ENCODE results near the gene TPPP.
"Not testable (repeated sequence)": the region's sequence is repeated elsewhere in the genome, so short reads cannot be mapped to it uniquely, and the experiment has no call there.

The TPPP gene

DNA sequence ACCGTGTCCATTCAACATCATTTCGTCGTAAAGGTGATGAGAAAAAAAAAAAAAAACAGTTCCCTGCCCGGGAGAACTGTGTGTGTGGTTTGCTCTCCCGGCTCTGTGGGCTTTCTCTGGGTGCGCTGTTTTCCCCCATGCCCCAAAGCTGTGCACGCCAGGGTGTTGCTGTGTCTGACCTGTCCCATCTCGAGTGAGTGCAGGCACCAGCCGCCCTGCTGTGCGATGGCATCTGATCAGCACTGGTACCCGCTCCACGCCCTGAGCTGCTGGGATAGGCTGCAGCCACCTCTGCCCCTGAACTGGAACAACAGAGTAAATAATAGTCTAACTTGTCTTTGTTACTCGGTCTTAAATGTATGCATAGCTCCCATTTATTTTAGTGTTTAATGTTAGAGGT lies 47.7 kb downstream of the TPPP start:
- DNase-seq (ENCODE audit: low spot score), result no peak

DNA sequence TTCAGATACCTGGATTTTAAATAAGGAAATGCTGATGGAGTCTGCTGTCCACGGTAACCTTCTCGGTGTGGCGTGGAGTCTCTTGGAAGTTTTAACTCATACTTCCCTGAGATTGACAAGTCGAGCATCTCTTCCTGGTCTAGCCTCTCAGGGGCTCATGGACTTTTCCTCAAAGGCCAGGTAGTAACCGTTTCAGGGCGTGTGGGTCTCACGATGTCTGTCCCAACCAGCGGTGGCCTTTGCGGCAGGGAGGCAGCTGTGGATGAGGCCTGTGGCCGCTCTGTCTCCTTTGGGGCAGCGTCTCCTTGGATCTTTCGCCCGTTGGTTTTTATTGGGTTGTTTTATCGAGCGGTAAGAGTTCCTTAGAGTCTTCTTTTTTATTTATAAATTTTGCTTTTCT lies 48.2 kb downstream of the TPPP start:
- DNase-seq (ENCODE audit: low spot score), result no peak

DNA sequence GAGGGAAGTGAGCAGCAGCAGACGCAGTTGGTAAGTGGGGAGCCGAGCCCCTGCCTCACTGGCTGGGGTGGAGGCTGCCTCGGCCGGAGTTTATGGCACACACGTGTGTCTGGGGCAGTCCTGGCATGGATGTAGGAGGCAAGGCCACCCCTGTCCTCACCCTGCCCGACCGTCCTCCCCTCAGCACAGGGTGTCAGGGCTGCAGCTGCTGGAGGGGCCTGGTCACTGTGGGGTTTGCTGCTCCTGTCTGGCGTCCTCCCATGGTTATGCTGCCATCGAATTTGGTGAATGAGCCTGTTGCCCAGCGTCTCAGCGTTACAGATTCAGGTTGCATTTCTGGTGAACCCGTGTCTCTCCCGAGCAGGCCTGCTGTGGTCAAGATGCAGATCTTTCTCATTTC lies 48.6 kb downstream of the TPPP start:
- DNase-seq (ENCODE audit: low spot score), result no peak

GRCh38 chr5:643811-644271 lies 49.3 kb downstream of the TPPP start:
- DNase-seq (ENCODE audit: low spot score), result no peak

DNA sequence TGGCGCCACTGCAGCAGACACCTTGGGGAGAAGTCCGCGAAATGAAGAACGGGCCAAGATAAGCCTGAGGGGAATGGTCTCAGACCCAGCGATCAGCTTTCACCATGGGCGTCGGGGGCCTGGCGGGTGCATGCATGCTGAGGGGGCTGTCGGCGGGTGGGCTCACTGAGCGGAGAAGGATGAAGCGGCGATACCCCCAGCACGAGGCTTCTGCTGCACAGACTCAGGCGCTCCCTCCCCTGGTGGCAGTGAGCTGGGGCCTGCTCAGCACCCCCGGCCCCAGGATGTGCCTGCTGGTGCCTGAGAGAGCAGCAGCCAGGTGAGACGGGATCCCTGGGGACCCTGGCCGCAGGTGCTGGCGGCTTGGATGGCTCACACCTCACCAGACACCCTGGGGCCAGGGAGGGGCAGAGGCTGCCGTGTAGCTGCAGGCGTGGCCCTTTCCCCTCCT lies 49.8 kb downstream of the TPPP start:
- no peak for DNase-seq (ENCODE audit: low spot score)

GRCh38 chr5:642481-642880 lies 50.7 kb downstream of the TPPP start:
- DNase-seq (ENCODE audit: low spot score), result no peak

DNA sequence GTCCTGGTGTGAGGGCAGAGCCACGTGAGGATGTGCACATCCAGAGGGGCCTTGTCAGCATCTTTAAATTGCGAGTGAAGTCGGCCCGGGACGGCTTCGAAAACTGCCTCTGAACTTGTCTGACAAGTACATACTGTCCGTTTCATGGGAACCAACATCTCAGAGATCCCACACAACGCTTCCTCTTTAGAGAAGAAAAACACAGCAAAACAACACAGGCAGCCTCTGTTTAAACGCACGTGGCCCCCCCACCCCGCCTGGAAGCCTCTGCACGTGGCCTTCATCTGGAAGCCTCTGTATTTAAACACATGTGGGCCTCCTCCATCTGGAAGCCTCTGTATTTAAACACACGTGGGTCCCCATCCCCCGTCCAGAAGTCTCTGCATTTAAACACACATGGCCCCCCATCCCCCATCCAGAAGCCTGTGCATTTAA lies 51.8 kb downstream of the TPPP start:
- no peak for DNase-seq (ENCODE audit: low spot score)

GRCh38 chr5:640461-641330 lies 52.5 kb downstream of the TPPP start:
- DNase-seq (ENCODE audit: low spot score), result no peak

DNA sequence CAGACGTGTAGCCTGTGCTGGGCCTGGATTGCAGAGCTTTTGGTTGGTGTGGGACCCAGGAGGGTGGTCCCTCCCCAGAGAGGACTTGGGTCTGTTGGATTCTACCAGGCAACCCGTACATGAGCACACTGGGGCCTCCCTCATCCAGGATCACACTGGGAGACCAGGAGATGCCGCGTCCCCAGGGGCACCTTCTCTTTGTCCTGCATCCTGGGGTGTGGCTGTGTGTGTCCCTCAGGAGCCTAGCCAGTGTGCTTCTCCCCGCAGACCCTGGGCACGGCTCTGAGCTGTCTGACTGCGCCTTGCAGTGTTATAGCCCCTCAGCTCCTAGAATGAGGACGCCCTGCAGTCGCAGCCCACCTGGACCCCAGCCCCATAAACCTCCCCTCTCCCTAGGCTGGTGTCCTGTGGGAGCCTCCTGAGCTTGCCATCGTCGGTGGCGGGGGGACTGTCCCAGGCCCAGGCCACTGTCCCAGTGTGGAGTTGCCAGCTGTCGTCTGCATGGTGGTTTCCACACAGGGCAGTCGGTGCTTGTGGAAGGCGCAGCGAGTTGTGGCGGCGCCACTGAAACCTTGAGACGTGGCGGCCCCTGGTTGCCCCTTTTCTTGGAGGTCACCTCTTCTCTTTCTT lies 53.5 kb downstream of the TPPP start:
- no peak for DNase-seq (ENCODE audit: low spot score)

GRCh38 chr5:639253-639530 lies 54.0 kb downstream of the TPPP start:
- no peak for DNase-seq (ENCODE audit: low spot score)

- no peak for DNase-seq (ENCODE audit: low spot score)
Measured at GRCh38 chr5:638501-639252, 54.5 kb downstream of the TPPP start.

GRCh38 chr5:637581-638450 lies 55.3 kb downstream of the TPPP start:
- DNase-seq (ENCODE audit: low spot score), result no peak

- no peak for DNase-seq (ENCODE audit: low spot score)
Measured at GRCh38 chr5:636951-637350, 56.2 kb downstream of the TPPP start.

GRCh38 chr5:635306-636055 lies 57.7 kb downstream of the TPPP start:
- no peak for DNase-seq (ENCODE audit: low spot score)

DNA sequence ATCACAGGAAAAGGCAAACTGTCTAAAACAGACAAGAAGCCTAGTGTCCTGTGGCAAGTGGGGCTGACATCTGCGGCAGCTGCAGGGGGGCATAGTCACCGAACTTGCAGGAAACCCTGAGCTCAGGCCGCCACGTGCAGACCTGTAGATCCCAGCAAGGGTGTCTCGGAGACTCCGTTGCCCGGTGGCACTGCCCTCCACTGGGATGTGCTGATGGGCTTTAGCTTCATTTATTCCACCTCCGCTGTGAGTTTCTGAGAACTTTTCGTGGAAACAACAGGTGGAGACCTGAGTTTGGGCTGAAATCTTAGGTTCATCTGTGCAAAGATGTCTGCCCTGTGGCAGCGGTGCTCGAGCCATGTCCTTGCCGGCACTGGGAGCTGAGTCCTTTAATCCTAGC lies 59.0 kb downstream of the TPPP start:
- no peak for DNase-seq (ENCODE audit: low spot score)

- DNase-seq (ENCODE audit: low spot score), result no peak
Measured at GRCh38 chr5:633501-633955, 59.6 kb downstream of the TPPP start.

DNA sequence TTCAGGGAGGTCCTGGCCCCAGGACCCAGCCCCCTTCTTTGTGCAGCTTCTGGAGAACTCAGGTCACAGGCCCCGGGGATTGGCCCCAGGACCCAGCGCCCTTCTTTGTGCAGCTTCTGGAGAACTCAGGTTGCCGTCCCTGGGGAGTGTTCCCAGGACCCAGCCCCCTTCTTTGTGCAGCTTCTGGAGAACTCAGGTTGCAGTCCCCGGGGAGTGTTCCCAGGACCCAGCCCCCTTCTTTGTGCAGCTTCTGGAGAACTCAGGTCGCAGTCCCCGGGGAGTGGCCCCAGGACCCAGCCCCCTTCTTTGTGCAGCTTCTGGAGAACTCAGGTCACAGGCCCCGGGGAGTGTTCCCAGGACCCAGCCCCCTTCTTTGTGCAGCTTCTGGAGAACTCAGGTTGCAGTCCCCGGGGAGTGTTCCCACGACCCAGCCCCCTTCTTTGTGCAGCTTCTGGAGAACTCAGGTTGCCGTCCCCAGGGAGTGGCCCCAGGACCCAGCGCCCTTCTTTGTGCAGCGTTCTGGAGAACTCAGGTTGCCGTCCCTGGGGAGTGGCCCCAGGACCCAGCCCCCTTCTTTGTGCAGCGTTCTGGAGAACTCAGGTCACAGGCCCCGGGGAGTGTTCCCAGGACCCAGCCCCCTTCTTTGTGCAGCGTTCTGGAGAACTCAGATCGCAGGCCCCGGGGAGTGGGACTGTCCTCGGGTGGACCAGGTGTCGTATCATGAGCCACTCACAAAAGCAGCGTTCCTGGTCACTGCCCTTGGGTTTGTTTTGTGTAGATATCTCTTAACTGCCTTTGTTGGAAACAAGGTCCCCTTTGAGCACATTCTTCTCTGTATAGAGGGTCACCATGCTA lies 64.6 kb downstream of the TPPP start:
- DNase-seq (ENCODE audit: low spot score), result not testable (repeated sequence)

DNA sequence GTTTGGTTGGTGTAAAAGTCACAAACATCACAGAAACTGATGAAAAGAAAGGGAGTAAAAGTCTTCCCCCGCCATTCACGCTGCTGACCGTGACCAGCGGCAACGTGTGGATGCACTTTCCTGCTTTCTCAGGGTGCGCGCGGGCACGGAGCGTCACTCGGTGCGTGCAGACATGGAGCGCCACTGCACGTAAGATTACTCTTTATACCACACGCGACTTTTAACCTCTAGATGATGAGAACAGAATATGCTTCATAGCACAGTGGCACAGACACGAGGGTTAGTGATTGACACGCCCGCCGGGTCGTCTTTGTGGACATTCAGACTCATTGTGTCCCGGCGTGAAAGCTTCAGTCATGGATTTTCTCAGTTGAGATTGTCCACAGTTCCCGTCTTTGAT lies 65.3 kb downstream of the TPPP start:
- no peak for DNase-seq (ENCODE audit: low spot score)

DNA sequence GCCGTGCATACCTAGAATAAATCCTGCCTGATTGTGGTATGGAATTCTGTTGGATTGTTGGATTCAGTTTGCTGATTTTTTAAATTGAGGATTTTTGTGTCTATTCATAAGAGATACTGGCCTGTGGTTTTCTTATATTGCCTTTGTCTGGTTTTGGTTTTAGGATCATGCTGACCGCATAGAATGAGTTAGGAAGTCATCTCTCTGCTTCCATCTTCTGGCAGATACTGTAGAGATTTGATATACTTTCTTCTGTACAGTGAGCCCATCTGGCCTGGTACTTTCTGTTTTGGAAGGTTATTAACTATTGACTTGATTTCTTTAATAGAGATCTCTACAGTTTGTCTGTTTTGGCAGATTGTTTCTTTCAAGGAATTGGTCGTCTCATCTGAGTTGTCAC lies 66.3 kb downstream of the TPPP start:
- no peak for DNase-seq (ENCODE audit: low spot score)

GRCh38 chr5:625516-625915 lies 67.6 kb downstream of the TPPP start:
- DNase-seq (ENCODE audit: low spot score), result no peak

All from kidney capillary endothelial cell (primary cell).